Stimulated activated CD8-positive, alpha-beta memory T cell treated with anti-CD3 and anti-CD28 coated beads, Interleukin-12 subunit alpha, Interleukin-12 subunit beta, amount 100 ng/mL, for 24 hours (primary cell): Measurements from ENCODE around the gene FAM124A.

Experiments
- DNase-seq: peaks from one replicate; pipeline ENCODE4 v3.0.0-alpha.2; 2020; ENCODE audit errors: extremely low read depth

FAM124A gene

DNA sequence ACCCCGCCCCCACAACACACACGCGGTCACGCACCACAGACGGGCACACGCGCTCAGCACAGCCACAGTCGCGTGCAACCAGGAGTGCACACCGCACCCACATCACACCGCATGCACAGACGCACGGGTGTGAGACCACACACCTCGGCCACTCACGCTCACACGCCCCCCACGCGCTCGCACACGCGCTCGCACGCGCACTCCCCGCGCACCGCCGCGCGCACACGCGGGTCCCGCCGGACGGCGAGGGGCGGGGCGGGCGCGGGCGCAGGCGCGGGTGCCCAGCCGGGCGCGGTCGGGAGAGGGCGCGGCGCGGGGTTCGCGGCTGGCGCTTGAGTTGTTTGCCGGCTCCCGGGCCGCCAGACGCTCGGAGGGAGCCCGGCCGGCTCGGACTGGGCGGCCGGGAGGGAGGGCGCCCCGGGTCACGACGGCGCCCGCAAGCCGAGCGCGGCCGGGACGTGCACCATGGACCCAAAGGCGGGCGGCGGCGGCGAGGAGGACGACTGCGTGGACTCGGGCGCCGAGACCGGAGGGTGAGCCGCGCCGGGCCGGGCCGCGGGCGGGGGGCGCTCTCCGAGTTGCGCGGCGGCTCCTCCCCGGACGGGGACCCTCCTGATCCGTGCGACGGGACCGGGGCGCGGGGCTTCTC lies at the start of gene FAM124A:
TSS of gene FAM124A (plus strand) at position 362 of the 649 bp plus-strand sequence. CDS start at position 466, 104 bp downstream.
- DNase-seq, result no peak

- no peak for DNase-seq
Observed at GRCh38 chr13:51175021-51175420, 47.2 kb upstream of the FAM124A start.

GRCh38 chr13:51175639-51176038 lies 46.6 kb upstream of the FAM124A start:
- no peak for DNase-seq

DNA sequence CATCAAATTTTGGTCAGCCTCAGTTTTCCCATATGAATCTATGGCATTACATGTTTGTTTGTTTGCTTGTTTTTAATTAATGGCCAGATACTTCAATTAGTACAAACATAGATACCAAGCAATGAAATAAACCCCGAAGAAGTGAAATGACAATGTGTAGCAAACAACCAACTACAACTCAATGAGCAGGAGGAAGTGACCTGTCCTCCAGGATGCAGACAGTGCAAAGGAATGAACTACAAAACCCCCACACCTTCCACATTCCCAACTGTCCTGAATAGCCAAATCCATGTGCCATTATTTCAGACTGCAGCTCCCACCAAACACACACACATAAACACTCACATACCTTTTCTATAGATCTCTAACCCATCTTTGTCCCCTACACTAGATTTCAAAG lies 45.0 kb upstream of the FAM124A start:
- DNase-seq, result no peak

DNA sequence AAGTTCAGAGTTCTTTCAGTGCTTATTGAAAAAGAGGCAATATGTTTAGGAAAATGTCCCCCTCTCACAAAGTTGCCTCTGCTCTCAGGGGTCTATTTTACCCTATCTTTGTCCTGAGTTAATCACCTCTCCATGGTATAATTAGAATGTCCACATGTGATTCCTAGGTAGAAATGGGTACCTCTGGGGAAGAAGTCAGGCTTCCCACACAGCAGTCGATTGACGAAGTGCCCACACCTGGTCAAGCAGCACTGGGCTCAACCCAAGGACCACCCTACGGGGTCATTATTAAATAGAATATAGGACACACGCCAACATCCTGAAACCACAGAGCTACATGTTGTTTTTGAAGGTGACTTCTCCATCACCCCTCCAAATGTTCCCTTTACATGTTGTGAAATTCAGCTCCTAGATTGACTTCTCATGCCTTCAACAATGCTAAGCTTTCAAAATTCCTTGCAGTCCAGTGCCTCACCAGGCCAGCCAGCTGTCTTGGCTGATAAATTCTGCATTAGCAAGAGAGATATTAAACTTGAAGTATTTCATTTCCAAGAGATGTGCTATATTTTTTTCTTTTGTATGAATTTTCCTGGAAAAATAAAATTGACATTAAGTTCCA lies 43.6 kb upstream of the FAM124A start:
- DNase-seq, result no peak

DNA sequence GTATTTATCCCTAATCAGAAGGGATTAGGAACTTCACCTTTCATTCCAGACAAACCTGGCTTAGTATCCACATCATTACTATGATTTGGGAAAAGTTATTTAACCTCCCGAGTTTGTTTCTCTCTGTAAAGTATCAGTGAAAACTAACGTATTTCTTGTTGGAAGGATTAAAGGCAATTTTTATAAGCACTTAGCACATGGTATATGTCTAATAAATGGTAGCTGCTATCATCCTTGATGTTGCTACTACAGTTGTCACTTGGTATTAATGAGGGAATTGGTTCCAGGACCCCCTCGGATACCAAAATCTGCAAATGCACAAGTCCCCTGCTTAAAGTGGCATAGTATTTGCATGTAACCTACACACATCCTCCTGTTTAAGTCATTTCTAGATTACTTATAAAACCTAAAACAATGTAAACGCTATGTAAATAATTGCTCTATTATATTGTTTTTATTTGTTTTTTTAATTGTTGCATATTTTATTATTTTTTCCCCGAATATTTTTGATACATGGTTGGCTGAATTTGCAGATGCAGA lies 42.7 kb upstream of the FAM124A start:
- DNase-seq, result no peak

DNA sequence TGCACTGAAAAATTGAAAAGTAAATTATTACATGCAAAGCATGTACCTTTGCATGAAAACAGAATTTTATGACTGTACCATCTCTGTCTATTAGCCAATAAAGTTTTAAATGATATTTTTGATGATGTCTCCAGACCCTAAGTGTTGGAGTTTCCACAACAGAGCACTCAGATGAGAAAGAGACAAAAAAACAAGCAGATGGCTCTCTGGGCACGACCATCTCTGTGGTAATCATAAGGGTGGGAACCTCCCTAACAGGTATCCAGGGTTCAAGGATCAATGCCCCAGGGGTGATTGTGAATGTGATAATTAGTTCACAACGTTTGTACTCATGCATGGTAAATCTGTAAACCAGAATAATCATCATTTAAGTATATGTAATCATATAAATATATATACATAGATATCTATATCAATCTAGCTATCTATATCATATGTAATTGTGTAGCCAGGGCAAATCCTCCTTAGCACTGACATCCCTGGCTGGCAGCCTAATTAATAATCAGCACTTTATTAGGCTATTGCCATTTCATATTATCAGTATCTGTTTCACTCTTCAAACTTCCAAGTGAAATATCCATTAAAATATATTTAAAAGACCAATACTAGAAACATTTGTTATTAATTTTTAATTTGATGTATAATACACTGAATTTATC lies 41.2 kb upstream of the FAM124A start:
- DNase-seq, result no peak

DNA sequence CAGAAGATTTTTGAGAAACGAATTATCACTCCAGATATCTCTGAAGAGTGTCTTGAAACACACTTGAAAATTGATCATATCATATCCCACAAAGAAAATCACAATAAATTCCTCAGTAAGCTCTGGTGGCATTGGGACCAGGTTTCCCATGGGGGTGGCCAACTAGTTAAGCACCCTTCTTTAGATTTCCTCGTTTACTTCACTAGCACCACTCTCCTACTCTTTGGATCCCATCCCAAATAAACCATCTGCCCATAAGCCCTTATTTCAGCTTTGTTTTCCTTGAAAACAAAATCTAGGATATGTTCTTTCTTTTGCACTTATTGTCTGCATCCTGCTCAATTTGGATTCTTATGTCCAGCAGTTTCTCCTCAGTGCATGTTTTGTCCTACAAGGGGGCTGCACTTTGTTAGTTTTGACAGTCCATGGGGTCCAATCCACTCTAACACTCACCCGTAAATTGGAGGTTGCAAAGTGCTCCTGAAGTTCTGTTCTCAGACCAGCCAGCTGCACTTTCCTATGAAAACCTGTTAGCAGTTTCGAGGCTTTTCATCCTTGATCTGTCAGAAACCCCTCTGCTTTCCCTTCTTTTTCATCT lies 40.3 kb upstream of the FAM124A start:
- DNase-seq, result no peak

DNA sequence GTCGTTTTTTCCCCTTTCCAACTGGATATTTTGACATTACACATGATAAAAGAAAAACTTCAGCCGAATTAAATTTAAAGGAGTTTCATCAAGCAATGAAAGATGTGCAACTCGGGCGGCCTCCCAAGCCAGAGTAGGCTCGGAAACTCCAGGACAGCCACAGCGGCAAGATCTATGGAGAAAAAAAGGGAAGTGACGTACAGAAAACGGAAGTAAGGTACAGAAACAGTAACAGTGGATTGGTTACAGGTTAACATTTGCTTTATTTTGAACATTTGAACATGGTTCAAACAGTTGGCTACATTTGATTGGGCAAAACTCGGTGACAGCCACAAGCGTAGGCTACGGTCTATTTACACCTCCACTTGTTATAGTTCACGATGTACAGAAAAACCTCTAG lies 30.5 kb upstream of the FAM124A start:
- no peak for DNase-seq

GRCh38 chr13:51192348-51192747 lies 29.9 kb upstream of the FAM124A start:
- no peak for DNase-seq

GRCh38 chr13:51193387-51193786 lies 28.8 kb upstream of the FAM124A start:
- DNase-seq, result no peak

- no peak for DNase-seq
Observed at GRCh38 chr13:51194942-51195341, 27.3 kb upstream of the FAM124A start.

- no peak for DNase-seq
Observed at GRCh38 chr13:51201886-51202285, 20.3 kb upstream of the FAM124A start.

DNA sequence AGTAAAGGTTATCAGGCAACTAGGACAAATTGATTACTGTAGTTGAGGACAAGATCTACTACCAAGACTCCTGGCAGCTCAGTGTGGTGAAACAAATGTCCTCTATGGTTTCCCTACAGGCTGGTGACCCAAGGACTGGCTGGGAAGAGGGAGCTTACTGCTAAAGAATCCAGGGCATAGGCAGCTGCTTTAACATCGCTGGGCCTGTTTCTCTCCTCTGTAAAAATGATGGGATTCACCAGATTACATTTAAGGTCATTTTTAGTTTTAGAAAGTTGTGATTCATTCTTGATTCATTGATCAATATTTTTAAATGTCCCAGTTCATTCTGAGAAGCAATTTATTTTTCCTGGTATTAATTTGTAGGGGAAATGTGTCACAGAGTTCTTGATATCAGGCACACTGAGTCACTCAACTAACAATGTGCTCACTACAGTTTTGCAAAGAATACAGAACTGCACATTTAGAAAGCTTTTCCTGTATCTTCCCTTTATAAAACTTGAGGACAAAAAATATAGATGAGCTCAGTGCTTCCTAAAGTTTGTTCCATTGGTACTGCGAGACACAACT lies 19.6 kb upstream of the FAM124A start:
- no peak for DNase-seq

DNA sequence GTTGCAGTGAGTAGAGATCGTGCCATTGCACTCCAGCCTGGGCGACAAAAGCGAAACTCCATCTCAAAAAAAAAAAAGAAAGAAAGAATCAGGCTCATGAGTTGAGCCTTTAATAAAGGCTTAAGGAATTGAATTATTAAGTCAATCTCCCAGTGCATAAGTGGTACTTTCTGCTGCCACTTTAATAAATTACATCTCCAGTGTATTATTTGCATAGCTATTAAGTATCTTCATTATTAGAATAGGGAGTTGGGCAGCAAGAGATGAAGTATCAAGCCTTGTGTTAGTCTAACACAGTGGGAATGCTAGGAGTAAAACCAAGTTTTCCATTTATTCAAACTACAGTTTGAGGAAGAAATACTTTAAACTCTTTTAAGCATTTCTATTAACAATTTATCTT lies 15.6 kb upstream of the FAM124A start:
- DNase-seq, result no peak

GRCh38 chr13:51207881-51208280 lies 14.3 kb upstream of the FAM124A start:
- no peak for DNase-seq

GRCh38 chr13:51208716-51209115 lies 13.5 kb upstream of the FAM124A start:
- DNase-seq, result no peak

- no peak for DNase-seq
Observed at GRCh38 chr13:51211910-51212309, 10.3 kb upstream of the FAM124A start.

GRCh38 chr13:51212758-51213157 lies 9.4 kb upstream of the FAM124A start:
- DNase-seq, result no peak

DNA sequence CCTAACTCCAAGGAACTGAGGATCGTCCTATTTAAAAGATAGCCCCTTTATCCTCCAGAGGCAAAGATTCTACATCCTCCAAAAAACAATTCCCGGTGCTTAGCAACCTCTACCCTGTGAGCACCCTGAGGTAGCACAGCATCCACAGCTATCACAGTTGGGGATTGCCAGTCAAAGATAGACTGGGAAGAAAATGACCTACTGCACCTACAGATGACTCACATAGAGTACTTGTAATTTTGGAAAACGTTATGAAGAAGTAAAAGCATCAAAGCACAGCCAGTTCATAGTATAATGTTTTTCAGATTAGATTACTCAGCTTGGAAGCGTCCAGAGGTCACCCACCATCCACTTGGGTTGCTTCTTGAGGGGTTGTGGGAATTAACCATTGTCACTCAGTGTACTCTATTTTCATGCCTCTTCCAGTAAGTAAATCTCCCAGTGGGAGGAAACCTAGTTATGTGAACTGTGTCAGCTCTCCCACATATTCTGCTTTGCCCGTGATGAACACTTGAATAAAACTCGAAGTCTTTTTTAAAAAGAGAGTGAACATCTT lies 8.9 kb upstream of the FAM124A start:
- no peak for DNase-seq

DNA sequence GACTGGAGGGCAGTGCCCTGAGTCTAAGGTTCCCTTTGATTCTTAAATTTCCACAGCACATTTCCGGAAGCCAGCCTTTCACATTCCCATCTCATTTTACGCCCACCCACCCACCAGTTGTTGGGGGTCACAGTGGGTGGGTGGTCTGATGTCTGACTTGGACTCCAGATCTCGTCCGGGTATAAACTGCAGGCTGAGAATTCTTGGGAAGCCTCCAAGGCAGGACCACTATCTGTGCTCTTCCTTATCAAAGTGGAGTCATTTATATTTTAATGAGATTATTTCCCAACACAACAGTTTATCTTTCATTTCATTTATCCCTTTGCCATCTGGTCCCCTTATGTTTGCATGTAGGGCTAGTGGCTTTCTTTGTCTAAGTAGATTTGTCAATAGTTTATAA lies 3.6 kb upstream of the FAM124A start:
- no peak for DNase-seq

DNA sequence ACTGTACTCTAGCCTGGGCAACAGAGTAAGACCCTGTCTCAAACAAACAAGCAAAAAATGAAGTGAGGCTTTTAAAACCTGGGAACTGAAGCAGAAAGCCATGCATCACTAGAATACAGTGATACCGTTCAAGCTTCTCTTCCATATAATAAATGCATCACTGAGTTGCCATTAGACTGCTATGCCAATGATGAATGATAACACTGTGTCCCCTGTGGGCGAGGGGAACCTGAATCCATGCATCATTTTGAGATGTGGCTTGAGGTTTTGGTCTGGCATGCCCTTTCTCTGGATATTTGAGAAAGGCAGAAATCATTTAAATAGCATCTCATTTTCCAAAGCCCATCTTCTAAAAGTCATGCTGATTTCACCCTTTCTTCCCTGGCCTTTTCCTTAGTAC lies 1.5 kb upstream of the FAM124A start:
- DNase-seq, result no peak
